Measurements from ENCODE around the gene SNAP25.

The SNAP25 gene

DNA sequence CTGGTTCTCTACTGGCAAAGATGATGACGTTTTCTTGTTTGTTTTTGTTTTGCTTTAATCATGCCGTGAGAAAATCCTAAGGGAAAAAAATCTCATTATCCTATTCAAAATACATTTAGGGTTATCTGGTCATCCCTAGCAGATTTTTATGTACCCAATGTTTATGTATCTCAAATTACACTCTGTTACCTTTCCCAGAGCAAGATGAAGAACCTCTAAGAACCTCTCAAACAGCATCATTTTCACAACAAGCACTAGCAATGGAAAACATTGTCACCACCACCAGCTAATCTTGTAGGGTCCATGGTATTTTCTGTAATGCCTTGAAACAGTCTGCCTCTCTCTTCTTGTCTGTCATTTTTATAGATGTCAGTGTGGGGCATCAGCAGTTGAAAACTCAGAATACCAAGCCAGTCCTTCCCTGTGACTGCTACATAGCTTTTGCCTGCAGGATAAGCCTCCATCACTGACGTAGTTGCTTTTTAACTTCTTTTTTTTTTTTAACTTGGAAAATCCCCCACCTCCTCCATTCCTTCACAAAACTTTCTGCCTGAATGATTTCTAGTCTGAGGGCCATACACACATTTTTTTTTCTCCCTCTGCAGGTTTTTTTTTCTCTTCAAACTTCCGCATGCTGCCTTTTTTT lies 2.4 kb upstream of the SNAP25 start:
- TF ChIP-seq, protein P1, sequence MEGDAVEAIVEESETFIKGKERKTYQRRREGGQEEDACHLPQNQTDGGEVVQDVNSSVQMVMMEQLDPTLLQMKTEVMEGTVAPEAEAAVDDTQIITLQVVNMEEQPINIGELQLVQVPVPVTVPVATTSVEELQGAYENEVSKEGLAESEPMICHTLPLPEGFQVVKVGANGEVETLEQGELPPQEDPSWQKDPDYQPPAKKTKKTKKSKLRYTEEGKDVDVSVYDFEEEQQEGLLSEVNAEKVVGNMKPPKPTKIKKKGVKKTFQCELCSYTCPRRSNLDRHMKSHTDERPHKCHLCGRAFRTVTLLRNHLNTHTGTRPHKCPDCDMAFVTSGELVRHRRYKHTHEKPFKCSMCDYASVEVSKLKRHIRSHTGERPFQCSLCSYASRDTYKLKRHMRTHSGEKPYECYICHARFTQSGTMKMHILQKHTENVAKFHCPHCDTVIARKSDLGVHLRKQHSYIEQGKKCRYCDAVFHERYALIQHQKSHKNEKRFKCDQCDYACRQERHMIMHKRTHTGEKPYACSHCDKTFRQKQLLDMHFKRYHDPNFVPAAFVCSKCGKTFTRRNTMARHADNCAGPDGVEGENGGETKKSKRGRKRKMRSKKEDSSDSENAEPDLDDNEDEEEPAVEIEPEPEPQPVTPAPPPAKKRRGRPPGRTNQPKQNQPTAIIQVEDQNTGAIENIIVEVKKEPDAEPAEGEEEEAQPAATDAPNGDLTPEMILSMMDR (IDR thresholded peaks at IDR 0.05; ENCODE audit: low read depth, low read length) = no peak
- DNase-seq (ENCODE audit: extremely low read depth, low read depth) = no peak

DNA sequence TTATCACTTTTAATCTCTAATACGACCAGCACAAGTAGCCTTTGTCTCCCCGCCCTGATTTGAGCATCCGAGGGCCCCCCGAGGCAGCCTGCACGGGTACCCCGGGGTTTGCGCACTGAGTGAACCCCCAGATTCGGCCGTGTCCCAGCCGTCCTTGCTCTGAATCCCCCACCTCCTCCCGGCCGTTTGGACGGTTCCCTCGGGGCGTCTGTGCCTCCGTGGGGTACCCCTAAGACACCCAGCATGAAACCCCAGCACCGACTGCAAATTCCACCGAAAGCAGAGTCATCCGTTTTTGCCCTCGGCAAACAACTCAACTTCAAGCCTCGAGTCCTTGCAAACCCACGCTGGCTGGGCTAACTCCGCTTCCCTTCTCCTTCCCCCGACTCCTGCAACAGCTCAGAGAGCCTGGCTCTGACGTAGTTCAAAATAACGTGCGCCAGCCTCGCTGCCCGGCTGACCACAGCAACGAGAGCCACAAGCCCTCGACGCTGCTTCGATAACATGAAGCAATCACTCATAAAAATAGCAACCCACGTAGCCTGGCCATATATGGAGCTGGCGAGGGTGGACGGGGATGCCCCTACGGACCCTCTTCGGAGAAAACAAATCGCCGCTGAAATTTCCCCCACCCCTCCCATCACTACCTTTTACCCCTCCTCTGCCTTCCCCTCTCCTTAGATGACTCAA lies 764 bp upstream of the SNAP25 start:
- peak; percentile 89 for DNase-seq (ENCODE audit: extremely low read depth, low read depth)
- TF ChIP-seq, protein P1 (IDR thresholded peaks at IDR 0.05; ENCODE audit: low read depth, low read length) = no peak

DNA sequence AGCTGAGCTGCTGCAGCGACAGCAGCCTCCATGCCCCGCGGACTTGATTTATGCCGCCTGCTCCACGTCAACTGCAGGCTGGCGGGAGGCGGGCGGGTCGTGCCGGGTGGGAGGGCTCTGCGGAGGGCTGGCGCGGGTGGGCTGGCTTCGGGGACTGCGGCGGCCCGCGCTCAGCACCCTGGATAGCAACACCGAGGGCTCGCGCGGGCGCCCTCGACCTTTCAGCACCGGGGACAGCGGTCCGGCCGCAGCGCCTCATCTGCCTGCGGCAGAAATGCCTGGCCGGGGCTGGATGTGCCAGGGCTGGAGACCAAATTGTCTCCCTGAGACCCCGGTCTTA lies 792 bp downstream of the SNAP25 start:
- TF ChIP-seq, protein P1 (IDR thresholded peaks at IDR 0.05; ENCODE audit: low read depth, low read length) = no peak; the same call in 1 of the 2 replicates
- no peak for DNase-seq (ENCODE audit: extremely low read depth, low read depth)

DNA sequence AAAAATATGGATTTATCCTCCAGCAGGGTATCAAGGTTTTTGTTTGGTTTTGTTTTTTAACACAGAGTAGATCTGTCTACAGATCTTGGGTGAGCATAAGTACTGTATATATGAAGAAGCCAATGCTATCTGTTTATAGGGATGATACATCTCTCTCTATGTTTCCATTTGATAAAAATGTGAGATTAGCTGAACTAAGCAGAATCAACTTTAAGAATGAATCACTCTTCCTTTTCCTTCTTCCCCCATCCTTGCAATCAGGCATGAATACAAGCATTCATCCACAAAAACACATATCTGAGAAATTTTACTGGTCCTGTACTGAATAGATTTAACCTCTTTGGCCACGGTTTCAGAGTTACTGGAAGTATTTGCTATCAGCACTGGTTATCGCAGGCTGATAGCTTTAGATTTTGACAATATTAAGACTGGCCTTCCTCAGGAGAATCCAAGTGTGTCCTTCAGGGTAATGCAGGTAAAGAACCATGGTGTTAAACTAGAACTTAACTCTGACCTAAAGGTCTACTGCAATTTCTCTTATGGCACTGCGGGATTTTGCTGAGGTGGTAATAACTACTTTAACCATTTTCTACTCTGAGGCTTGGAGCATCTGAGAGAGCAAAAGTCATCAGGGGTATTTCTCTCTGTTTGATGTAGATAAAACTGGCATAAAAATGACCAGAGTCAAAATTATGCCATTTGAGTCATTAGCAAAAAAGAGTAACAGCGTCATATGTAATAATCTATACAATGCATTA lies 1.5 kb downstream of the SNAP25 start:
- TF ChIP-seq, protein P1 (IDR thresholded peaks at IDR 0.05; ENCODE audit: low read depth, low read length) = no peak
- DNase-seq (ENCODE audit: extremely low read depth, low read depth) = no peak

DNA sequence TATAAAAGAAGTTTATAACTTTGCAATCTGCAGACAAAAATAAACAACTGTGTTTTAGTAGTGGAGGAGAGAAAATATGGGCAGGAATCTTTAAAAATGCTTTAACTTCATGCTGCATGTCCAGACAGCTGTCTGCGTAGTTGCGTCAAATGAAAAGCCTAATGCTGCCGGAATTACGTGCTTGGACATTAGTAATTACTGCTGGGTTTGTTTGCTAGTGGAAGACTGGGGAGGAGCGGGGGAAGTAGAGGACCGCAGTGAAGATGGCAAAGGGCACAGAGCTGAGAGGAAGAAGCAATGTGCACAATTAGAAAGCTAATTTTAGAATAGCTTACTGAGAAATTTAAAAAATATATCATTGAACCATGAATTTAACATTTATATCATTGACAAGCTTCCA lies 2.4 kb downstream of the SNAP25 start:
- TF ChIP-seq, protein P1 (IDR thresholded peaks at IDR 0.05; ENCODE audit: low read depth, low read length) = no peak
- DNase-seq (ENCODE audit: extremely low read depth, low read depth) = no peak

DNA sequence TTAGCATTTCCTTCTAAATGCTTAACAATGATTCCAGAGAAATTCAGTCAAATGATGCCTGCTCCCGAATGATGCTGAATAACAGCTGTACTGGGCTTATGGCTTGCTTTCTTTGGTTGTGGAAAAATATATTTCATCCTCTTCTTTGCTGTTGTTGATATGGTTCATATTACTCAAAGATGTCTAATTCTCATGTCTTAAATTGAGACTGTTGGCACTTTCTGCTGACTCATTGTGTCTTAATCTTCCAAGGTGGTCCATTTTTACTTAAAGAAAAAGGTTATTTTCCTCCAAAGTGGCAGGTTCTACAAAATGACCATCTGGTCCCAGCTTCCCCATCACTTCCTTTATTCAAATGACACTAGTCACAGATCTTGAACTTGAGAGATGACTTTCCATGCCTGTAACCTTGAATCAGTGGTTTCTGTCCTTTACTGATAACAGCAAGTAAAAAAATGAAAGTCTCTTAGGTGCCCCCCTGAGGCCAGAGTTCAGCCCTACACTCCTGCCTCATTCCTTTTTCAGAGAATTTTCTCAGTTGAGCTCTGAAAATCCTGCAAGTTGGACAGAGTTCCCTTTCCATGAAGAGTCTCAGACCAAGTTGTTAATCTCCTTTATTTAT lies 6.9 kb downstream of the SNAP25 start:
- no peak for DNase-seq (ENCODE audit: extremely low read depth, low read depth)
- TF ChIP-seq, protein P1 (IDR thresholded peaks at IDR 0.05; ENCODE audit: low read depth, low read length) = peak; percentile 30
